GM12892 (cell line): ENCODE results near the gene GABPB2.

Experiments
- POLR2A ChIP-seq: IDR thresholded peaks from 2 replicates; pipeline ENCODE4 v1.6.1; 2011; ENCODE audit warnings: low read depth, low read length, control low read depth
- POLR2AphosphoS5 ChIP-seq: IDR thresholded peaks from 2 replicates; pipeline ENCODE4 v1.6.1; 2011; ENCODE audit warnings: low read depth, low read length, control low read depth
- TAF1 ChIP-seq: IDR thresholded peaks from 2 replicates; pipeline ENCODE4 v1.6.1; 2011; ENCODE audit warnings: low read depth, mild to moderate bottlenecking, control low read depth, low read length, borderline replicate concordance

GRCh38 chr1:151124763-151125403 lies 54.3 kb downstream of the GABPB2 start:
- no peak for TF ChIP-seq POLR2A
- TF ChIP-seq POLR2AphosphoS5: no peak
- TF ChIP-seq TAF1: no peak
